Activated CD8-positive, alpha-beta T cell treated with anti-CD3 and anti-CD28 coated beads, Interleukin-2, amount 10 ng/mL, durations not matched to agents 7 days and 5 days (primary cell): ENCODE measurements around the gene XRCC4. TPM values are rescaled to one million over a fixed set of nuclear protein-coding genes. Genes with fewer than 3 reads are reported as not detected.
"Not testable (repeated sequence)": the region's sequence is repeated elsewhere in the genome, so short reads cannot be mapped to it uniquely, and the experiment has no call there.

Experiments
- ATAC-seq: fragments of 150-1000 bp; cut with Tn5 transposase; one replicate; pipeline ENCODE4 v1.10.0; 2021; ENCODE audit warnings: moderate library complexity
- CTCF ChIA-PET: fragments of 350-600 bp; sonication (Branson Sonifier 250); formaldehyde crosslinking; loops from one replicate; lab custom pipeline; 2021; ENCODE audit warnings: antibody characterized with exemption; lab: Charles Lee
- POLR2A ChIA-PET: fragments of 350-600 bp; sonication (Branson Sonifier 250); formaldehyde crosslinking; loops from one replicate; lab custom pipeline; 2021; ENCODE audit warnings: antibody characterized with exemption; lab: Charles Lee
- DNase-seq: peaks from one replicate; pipeline ENCODE4 v3.0.0-alpha.2; 2020
- H3K27ac Mint-ChIP-seq: one replicate; pipeline ENCODE4 v1.8.0; 2021; ENCODE audit warnings: mild to moderate bottlenecking, mixed read lengths
- H3K27me3 Mint-ChIP-seq: one replicate; pipeline ENCODE4 v1.8.0; 2021; ENCODE audit warnings: low read depth, mixed read lengths
- H3K36me3 Mint-ChIP-seq: one replicate; pipeline ENCODE4 v1.8.0; 2021; ENCODE audit warnings: low read depth, mixed read lengths
- H3K4me1 Mint-ChIP-seq: one replicate; pipeline ENCODE4 v1.8.0; 2021; ENCODE audit warnings: low read depth, mixed read lengths
- H3K4me3 Mint-ChIP-seq: one replicate; pipeline ENCODE4 v1.8.0; 2021; ENCODE audit warnings: mild to moderate bottlenecking, mixed read lengths
- H3K9me3 Mint-ChIP-seq: one replicate; pipeline ENCODE4 v1.8.0; 2022; ENCODE audit warnings: mixed read lengths; ENCODE audit not compliant: insufficient read depth
- total RNA-seq, 2 experiments: library from RNA; stranded (reverse); gene quantifications; one replicate each; pipeline ENCODE4 v1.2.3, GENCODE V29; 2021

XRCC4 gene
- total RNA-seq, 2 experiments from 2014 or later, result 12.6 to 13.4 TPM

- POLR2A ChIA-PET, result no interaction called here
- no peak for ATAC-seq
- CTCF ChIA-PET, result interaction anchor here (0.6 kb wide), 1 partner anchor 1916 kb away, joined by 4 read pairs; no protein-coding TSS in a partner anchor
- Mint-ChIP-seq H3K4me3 (no peak overlapping the region), H3K27ac (no peak overlapping the region), H3K36me3 (peaks cover 4% of the 10 kb centered on the region), H3K4me1 (peaks cover 9% of the 10 kb centered on the region), H3K9me3 (peaks cover 5% of the 10 kb centered on the region), H3K27me3 (no peaks in the 10 kb centered on the region)
- no peak for DNase-seq
These were observed 265.1 kb downstream of the XRCC4 start for GRCh38 chr5:83342465-83342864.

- ATAC-seq, result no peak
- no peak for DNase-seq
- H3K4me3 Mint-ChIP-seq, result no peak overlapping the region
- H3K9me3 Mint-ChIP-seq, result peaks cover 8% of the 10 kb centered on the region
- ChIA-PET CTCF (no interaction called here), POLR2A (no interaction called here)
- no peaks in the 10 kb centered on the region for H3K27me3 Mint-ChIP-seq
- peaks cover 9% of the 10 kb centered on the region for H3K4me1 Mint-ChIP-seq
- peaks cover 6% of the 10 kb centered on the region for H3K36me3 Mint-ChIP-seq
- H3K27ac Mint-ChIP-seq, result no peak overlapping the region
These were observed 266.0 kb downstream of the XRCC4 start for GRCh38 chr5:83343299-83343698.

GRCh38 chr5:83345423-83345822 is 268.1 kb downstream of the XRCC4 start:
- DNase-seq (no peak), ATAC-seq (no peak)
- POLR2A ChIA-PET, result no interaction called here
- H3K27ac Mint-ChIP-seq, result no peak overlapping the region
- peaks cover 18% of the 10 kb centered on the region for H3K9me3 Mint-ChIP-seq
- peaks cover 6% of the 10 kb centered on the region for H3K36me3 Mint-ChIP-seq
- H3K4me1 Mint-ChIP-seq, result peaks cover 5% of the 10 kb centered on the region
- H3K4me3 Mint-ChIP-seq, result no peak overlapping the region
- CTCF ChIA-PET, result no interaction called here
- H3K27me3 Mint-ChIP-seq, result no peaks in the 10 kb centered on the region

- CTCF ChIA-PET, result no interaction called here
- no peaks in the 10 kb centered on the region for H3K27me3 Mint-ChIP-seq
These were observed 271.0 kb downstream of the XRCC4 start for GRCh38 chr5:83348281-83348780.

GRCh38 chr5:83353231-83353630 is 275.9 kb downstream of the XRCC4 start:
- no peaks in the 10 kb centered on the region for H3K27me3 Mint-ChIP-seq
- ChIA-PET CTCF (no interaction called here), POLR2A (no interaction called here)
- DNase-seq (no peak), ATAC-seq (no peak)
- no peaks in the 10 kb centered on the region for H3K36me3 Mint-ChIP-seq
- peaks cover 10% of the 10 kb centered on the region for H3K9me3 Mint-ChIP-seq
- H3K4me1 Mint-ChIP-seq, result no peaks in the 10 kb centered on the region
- no peak overlapping the region for H3K4me3 Mint-ChIP-seq
- H3K27ac Mint-ChIP-seq, result no peak overlapping the region

More at GRCh38 chr5:83348281-83348780, 271.0 kb downstream of the XRCC4 start:
- DNase-seq (no peak), ATAC-seq (no peak)
- H3K36me3 Mint-ChIP-seq, result peaks cover 6% of the 10 kb centered on the region
- no peak overlapping the region for H3K27ac Mint-ChIP-seq
- H3K4me3 Mint-ChIP-seq, result no peak overlapping the region
- POLR2A ChIA-PET, result no interaction called here
- peaks cover 18% of the 10 kb centered on the region for H3K9me3 Mint-ChIP-seq
- H3K4me1 Mint-ChIP-seq, result no peaks in the 10 kb centered on the region

- DNase-seq, result no peak
- ATAC-seq, result no peak
- no peaks in the 10 kb centered on the region for H3K27me3 Mint-ChIP-seq
- POLR2A ChIA-PET, result no interaction called here
- H3K4me1 Mint-ChIP-seq, result no peaks in the 10 kb centered on the region
- no peak overlapping the region for H3K27ac Mint-ChIP-seq
- peaks cover 8% of the 10 kb centered on the region for H3K9me3 Mint-ChIP-seq
- no peak overlapping the region for H3K4me3 Mint-ChIP-seq
- no peaks in the 10 kb centered on the region for H3K36me3 Mint-ChIP-seq
- CTCF ChIA-PET, result no interaction called here
These were observed 276.4 kb downstream of the XRCC4 start for GRCh38 chr5:83353774-83354173.

GRCh38 chr5:83354958-83355357 is 277.6 kb downstream of the XRCC4 start:
- Mint-ChIP-seq H3K4me3 (no peak overlapping the region), H3K36me3 (no peaks in the 10 kb centered on the region), H3K4me1 (no peaks in the 10 kb centered on the region), H3K27me3 (no peaks in the 10 kb centered on the region), H3K9me3 (no peaks in the 10 kb centered on the region), H3K27ac (no peak overlapping the region)
- POLR2A ChIA-PET, result no interaction called here
- DNase-seq (no peak), ATAC-seq (no peak)
- CTCF ChIA-PET, result no interaction called here

- DNase-seq, H3K9me3 Mint-ChIP-seq, ATAC-seq, H3K36me3 Mint-ChIP-seq, H3K27me3 Mint-ChIP-seq, CTCF ChIA-PET, POLR2A ChIA-PET, H3K4me3 Mint-ChIP-seq, H3K4me1 Mint-ChIP-seq, H3K27ac Mint-ChIP-seq: not testable (repeated sequence)
These were observed 278.2 kb downstream of the XRCC4 start for GRCh38 chr5:83355482-83356014.

GRCh38 chr5:83357621-83358231 is 280.4 kb downstream of the XRCC4 start:
- DNase-seq (no peak), ATAC-seq (no peak)
- ChIA-PET POLR2A (no interaction called here), CTCF (interaction anchor here (0.6 kb wide), 1 partner anchor 53 kb away, joined by 3 read pairs; no protein-coding TSS in a partner anchor)
- no peaks in the 10 kb centered on the region for H3K36me3 Mint-ChIP-seq
- no peaks in the 10 kb centered on the region for H3K4me1 Mint-ChIP-seq
- H3K9me3 Mint-ChIP-seq, result no peaks in the 10 kb centered on the region
- no peaks in the 10 kb centered on the region for H3K27me3 Mint-ChIP-seq
- H3K27ac Mint-ChIP-seq, result no peak overlapping the region
- H3K4me3 Mint-ChIP-seq, result no peak overlapping the region

- POLR2A ChIA-PET, result no interaction called here
- CTCF ChIA-PET, result no interaction called here
- H3K27me3 Mint-ChIP-seq, result no peaks in the 10 kb centered on the region
- ATAC-seq (no peak), DNase-seq (no peak)
- H3K4me1 Mint-ChIP-seq, result no peaks in the 10 kb centered on the region
- H3K4me3 Mint-ChIP-seq, result no peak overlapping the region
- H3K9me3 Mint-ChIP-seq, result no peaks in the 10 kb centered on the region
- no peaks in the 10 kb centered on the region for H3K36me3 Mint-ChIP-seq
- no peak overlapping the region for H3K27ac Mint-ChIP-seq
These were observed 283.2 kb downstream of the XRCC4 start for GRCh38 chr5:83360573-83360972.

GRCh38 chr5:83362526-83362925 is 285.2 kb downstream of the XRCC4 start:
- H3K4me1 Mint-ChIP-seq, result no peaks in the 10 kb centered on the region
- CTCF ChIA-PET, result no interaction called here
- H3K9me3 Mint-ChIP-seq, result no peaks in the 10 kb centered on the region
- no peaks in the 10 kb centered on the region for H3K27me3 Mint-ChIP-seq
- H3K36me3 Mint-ChIP-seq, result no peaks in the 10 kb centered on the region
- POLR2A ChIA-PET, result no interaction called here
- DNase-seq, result no peak
- H3K4me3 Mint-ChIP-seq, result no peak overlapping the region
- ATAC-seq, result no peak
- H3K27ac Mint-ChIP-seq, result no peak overlapping the region

- Mint-ChIP-seq H3K9me3 (no peaks in the 10 kb centered on the region), H3K36me3 (no peaks in the 10 kb centered on the region), H3K4me1 (no peaks in the 10 kb centered on the region), H3K4me3 (no peak overlapping the region), H3K27me3 (no peaks in the 10 kb centered on the region), H3K27ac (no peak overlapping the region)
- no peak for ATAC-seq
- DNase-seq, result no peak
- POLR2A ChIA-PET, result no interaction called here
- CTCF ChIA-PET, result no interaction called here
These were observed 286.0 kb downstream of the XRCC4 start for GRCh38 chr5:83363111-83363885.
